C4-2B (cell line): ENCODE results near the gene FOXJ3.

Experiments
- H3K27ac ChIP-seq: fragments of 450-650 bp; 2 replicates; pipeline ENCODE4 v1.5.1; 2017
- ZFX ChIP-seq: fragments of 450-650 bp; IDR thresholded peaks from 2 replicates; pipeline ENCODE4 v1.6.1; 2017
- TF ChIP-seq, protein P1 (sequence below): fragments of 450-650 bp; conservative IDR thresholded peaks from 2 replicates; pipeline ENCODE4 v1.5.1; 2017; ENCODE audit warnings: mild to moderate bottlenecking

FOXJ3 gene

DNA sequence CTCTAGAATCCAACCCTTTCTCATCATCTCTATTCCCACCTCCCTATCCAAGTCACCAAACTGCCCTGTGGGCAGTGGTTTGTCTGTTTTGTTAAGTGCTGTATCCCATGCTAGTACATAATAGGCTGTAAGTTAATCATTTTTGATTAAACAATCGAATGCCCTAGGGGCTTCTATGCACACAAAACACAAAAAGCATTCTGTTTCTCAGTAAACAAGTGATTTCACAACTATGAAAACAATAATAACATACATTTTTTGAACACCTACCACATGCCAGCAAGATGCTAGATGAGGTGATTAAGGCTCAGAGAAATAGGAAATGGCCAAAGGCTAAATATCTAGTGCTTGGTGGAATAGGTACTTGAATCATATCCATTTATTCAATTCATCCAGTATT lies 186.9 kb downstream of the FOXJ3 start:
- TF ChIP-seq ZFX: no peak
- TF ChIP-seq, protein P1, sequence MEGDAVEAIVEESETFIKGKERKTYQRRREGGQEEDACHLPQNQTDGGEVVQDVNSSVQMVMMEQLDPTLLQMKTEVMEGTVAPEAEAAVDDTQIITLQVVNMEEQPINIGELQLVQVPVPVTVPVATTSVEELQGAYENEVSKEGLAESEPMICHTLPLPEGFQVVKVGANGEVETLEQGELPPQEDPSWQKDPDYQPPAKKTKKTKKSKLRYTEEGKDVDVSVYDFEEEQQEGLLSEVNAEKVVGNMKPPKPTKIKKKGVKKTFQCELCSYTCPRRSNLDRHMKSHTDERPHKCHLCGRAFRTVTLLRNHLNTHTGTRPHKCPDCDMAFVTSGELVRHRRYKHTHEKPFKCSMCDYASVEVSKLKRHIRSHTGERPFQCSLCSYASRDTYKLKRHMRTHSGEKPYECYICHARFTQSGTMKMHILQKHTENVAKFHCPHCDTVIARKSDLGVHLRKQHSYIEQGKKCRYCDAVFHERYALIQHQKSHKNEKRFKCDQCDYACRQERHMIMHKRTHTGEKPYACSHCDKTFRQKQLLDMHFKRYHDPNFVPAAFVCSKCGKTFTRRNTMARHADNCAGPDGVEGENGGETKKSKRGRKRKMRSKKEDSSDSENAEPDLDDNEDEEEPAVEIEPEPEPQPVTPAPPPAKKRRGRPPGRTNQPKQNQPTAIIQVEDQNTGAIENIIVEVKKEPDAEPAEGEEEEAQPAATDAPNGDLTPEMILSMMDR: no peak
- H3K27ac ChIP-seq: no peak overlapping the region

DNA sequence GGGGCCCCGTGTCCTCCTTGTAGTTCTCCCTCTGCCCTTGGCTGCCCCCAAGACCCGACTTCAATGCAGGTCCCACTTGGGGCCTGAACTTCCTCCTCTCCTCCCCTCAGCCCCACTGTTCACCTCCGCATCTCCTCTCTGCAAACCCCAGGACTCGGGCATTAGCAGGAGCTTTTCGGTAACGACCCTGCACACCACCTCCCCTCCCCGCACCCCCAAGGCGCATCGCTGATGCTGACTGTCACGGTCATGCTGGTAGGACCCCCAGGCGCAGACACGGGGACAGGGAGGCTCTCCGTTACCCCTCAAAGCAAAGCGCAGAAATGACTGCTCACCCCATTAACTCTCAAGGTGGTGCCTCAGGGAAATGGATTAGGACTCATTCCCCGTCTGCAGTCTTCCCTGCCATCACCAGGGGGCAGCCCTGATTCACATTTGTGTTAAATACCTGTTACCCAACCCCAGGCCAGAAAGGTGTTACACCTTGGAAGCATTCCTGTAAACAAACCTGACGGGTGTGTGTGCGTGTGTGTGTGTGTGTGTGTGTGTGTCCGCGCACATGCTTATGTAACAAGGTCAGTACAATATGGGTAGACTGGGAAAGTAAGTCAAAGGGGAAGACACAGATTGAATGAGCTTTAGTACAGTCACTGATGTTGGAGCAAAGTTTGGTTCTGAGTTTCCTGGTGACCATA lies 188.3 kb downstream of the FOXJ3 start:
- no peak overlapping the region for H3K27ac ChIP-seq
- TF ChIP-seq ZFX: no peak
- TF ChIP-seq, protein P1: peak; percentile 94

- H3K27ac ChIP-seq: no peak overlapping the region
- TF ChIP-seq, protein P1: no peak
- no peak for TF ChIP-seq ZFX
These were observed 189.0 kb downstream of the FOXJ3 start for GRCh38 chr1:42145764-42146625.

- TF ChIP-seq, protein P1: no peak
- TF ChIP-seq ZFX: no peak
- H3K27ac ChIP-seq: no peak overlapping the region
These were observed 189.7 kb downstream of the FOXJ3 start for GRCh38 chr1:42145389-42145716.

GRCh38 chr1:42144711-42145388 lies 190.2 kb downstream of the FOXJ3 start:
- no peak for TF ChIP-seq ZFX
- TF ChIP-seq, protein P1: no peak
- H3K27ac ChIP-seq: no peak overlapping the region

GRCh38 chr1:42143896-42144710 lies 190.9 kb downstream of the FOXJ3 start:
- H3K27ac ChIP-seq: no peak overlapping the region
- TF ChIP-seq, protein P1: no peak
- no peak for TF ChIP-seq ZFX
